Endothelial cell of umbilical vein (primary cell): ENCODE measurements around the gene CDK17. TPM values are rescaled to one million over a fixed set of nuclear protein-coding genes. Genes with fewer than 3 reads are reported as not detected.
A peak's percentile ranks its signal among the peaks of the same experiment; 100 is the strongest.

ENCODE experiments used
- BruUV-seq: library from RNA; stranded (reverse); fragments of 400-500 nt; replicated peaks from 2 replicates; lab custom pipeline; 2021; lab: Mats Ljungman, UMichigan
- CTCF ChIA-PET: fragments of 300-600, 350-600 bp; sonication (Branson Sonifier 250); formaldehyde crosslinking; loops from one replicate; lab custom pipeline; 2021; ENCODE audit warnings: antibody characterized with exemption, inconsistent platforms; lab: Charles Lee
- POLR2A ChIA-PET: fragments of 300-600, 350-600 bp; sonication (Branson Sonifier 250); formaldehyde crosslinking; loops from one replicate; lab custom pipeline; 2021; ENCODE audit warnings: antibody characterized with exemption, inconsistent platforms; lab: Charles Lee
- DNase-seq: peaks from one replicate; pipeline ENCODE4 v3.0.0-alpha.2; 2011; ENCODE audit warnings: low read depth, low spot score
- FAIRE-seq: peaks from 2 replicates; lab custom pipeline; 2011; peaks lifted over from hg19 to GRCh38; lab: Jason Lieb, UNC
- H2AFZ ChIP-seq: 2 replicates; pipeline ENCODE4 v1.6.0; 2012; ENCODE audit warnings: low read depth, low read length, control low read depth, inconsistent platforms
- H3K27ac ChIP-seq: 2 replicates; pipeline ENCODE4 v1.5.1; 2011; ENCODE audit warnings: low read depth, mild to moderate bottlenecking, control low read depth, low read length, moderate library complexity; ENCODE audit not compliant: insufficient read depth
- H3K27me3 ChIP-seq, 2 experiments: 2 replicates each; pipeline versions ENCODE4 v1.6.0 to v1.6.1; 2011; ENCODE audit warnings: low read length in 2 of 2, mixed read lengths in 1 of 2; ENCODE audit not compliant: control insufficient read depth in 2 of 2, insufficient read depth in 2 of 2
- H3K36me3 ChIP-seq, 2 experiments: 2 replicates in 1 of 2; 3 replicates in 1 of 2; pipeline ENCODE4 v1.5.1; 2011; ENCODE audit warnings: low read length in 2 of 2, mild to moderate bottlenecking in 1 of 2, moderate library complexity in 1 of 2; ENCODE audit not compliant: control insufficient read depth in 2 of 2, insufficient read depth in 2 of 2; ENCODE audit errors: extremely low read depth in 1 of 2
- H3K4me1 ChIP-seq: 3 replicates; pipeline ENCODE4 v1.5.1; 2011; ENCODE audit warnings: mild to moderate bottlenecking, low read length; ENCODE audit not compliant: control insufficient read depth, insufficient read depth; ENCODE audit errors: extremely low read depth
- H3K4me2 ChIP-seq: 2 replicates; pipeline ENCODE4 v1.6.1; 2011; ENCODE audit warnings: low read length, control low read depth, mixed read lengths; ENCODE audit not compliant: insufficient read depth
- H3K4me3 ChIP-seq, 3 experiments: fragments of 200-600 bp in 1 of 3; sonication (generic), shearing (Covaris generic) in 1 of 3; replicated peaks in 1 of 3; 2 replicates each; pipeline ENCODE4 v1.5.1; 2011 to 2016; ENCODE audit warnings: control low read depth in 3 of 3, low read length in 3 of 3, mild to moderate bottlenecking in 2 of 3, inconsistent platforms in 1 of 3, low read depth in 1 of 3, moderate library complexity in 1 of 3; ENCODE audit not compliant: insufficient read depth in 1 of 3
- H3K79me2 ChIP-seq: 2 replicates; pipeline ENCODE4 v1.6.0; 2012; ENCODE audit warnings: low read length, inconsistent platforms; ENCODE audit not compliant: control insufficient read depth, insufficient read depth
- H3K9ac ChIP-seq: replicated peaks from 2 replicates; pipeline ENCODE3; 2011; ENCODE audit warnings: low read length, control low read depth; ENCODE audit not compliant: insufficient read depth; ENCODE audit errors: extremely low read depth
- H3K9me1 ChIP-seq: replicated peaks from 3 replicates; pipeline ENCODE4 v1.6.0; 2011; ENCODE audit warnings: mild to moderate bottlenecking, low read length; ENCODE audit not compliant: control insufficient read depth, insufficient read depth; ENCODE audit errors: extremely low read depth
- H3K9me3 ChIP-seq: replicated peaks from 2 replicates; pipeline ENCODE4 v1.5.1; 2012; ENCODE audit warnings: low read length, inconsistent platforms; ENCODE audit not compliant: control insufficient read depth, insufficient read depth
- H4K20me1 ChIP-seq: replicated peaks from 2 replicates; pipeline ENCODE3; 2011; ENCODE audit warnings: mild to moderate bottlenecking, low read length; ENCODE audit not compliant: control insufficient read depth, insufficient read depth; ENCODE audit errors: extremely low read depth
- CTCF ChIP-seq, 2 donors: IDR thresholded peaks; 1 replicate in 1 of 2; 2 replicates in 1 of 2; pipeline ENCODE4 v1.5.1; 2011; ENCODE audit warnings: low read length in 2 of 2, mild to moderate bottlenecking in 2 of 2, moderate library complexity in 2 of 2, control low read depth in 1 of 2, inconsistent platforms in 1 of 2, low read depth in 1 of 2; ENCODE audit not compliant: insufficient read depth in 1 of 2; ENCODE audit errors: extremely low read depth in 1 of 2
- EZH2 ChIP-seq: IDR thresholded peaks from 2 replicates; pipeline ENCODE4 v1.6.1; 2012; ENCODE audit warnings: borderline replicate concordance, low read depth, mild to moderate bottlenecking, moderate library complexity, low read length, inconsistent platforms; ENCODE audit not compliant: severe bottlenecking
- FOS ChIP-seq: IDR thresholded peaks from 2 replicates; pipeline ENCODE4 v1.6.1; 2011; ENCODE audit warnings: mild to moderate bottlenecking, low read length, moderate library complexity, borderline replicate concordance; ENCODE audit not compliant: insufficient read depth
- GATA2 ChIP-seq: IDR thresholded peaks from 2 replicates; pipeline ENCODE4 v1.7.0; 2011; ENCODE audit warnings: low read depth, mild to moderate bottlenecking, moderate library complexity, mixed read lengths, low read length; ENCODE audit not compliant: insufficient read length, insufficient read depth
- JUN ChIP-seq: IDR thresholded peaks from 2 replicates; pipeline ENCODE4 v1.6.1; 2011; ENCODE audit warnings: borderline replicate concordance, low read depth; ENCODE audit not compliant: insufficient read length, insufficient read depth
- MYC ChIP-seq: IDR thresholded peaks from one replicate; pipeline ENCODE4 v1.6.1; 2011; ENCODE audit warnings: mild to moderate bottlenecking, low read depth, low read length
- POLR2A ChIP-seq: IDR thresholded peaks from 2 replicates; pipeline ENCODE4 v1.6.1; 2012; ENCODE audit warnings: low read depth, mild to moderate bottlenecking, control low read depth, low read length
- POLR2AphosphoS5 ChIP-seq: IDR thresholded peaks from 2 replicates; pipeline ENCODE4 v1.6.1; 2012; ENCODE audit warnings: low read depth, mild to moderate bottlenecking, control low read depth, low read length, moderate library complexity; ENCODE audit not compliant: insufficient read depth
- dilution Hi-C: fragments of 300-500 bp; cut with MboI; formaldehyde crosslinking; loops from one replicate; pipeline ENCODE4 v1.15.0; 2019; ENCODE audit warnings: low sequenced_read_pairs; ENCODE audit not compliant: extremely low pct_ligation_motif_present
- intact Hi-C: fragments of 100-400 bp; cut with micrococcal nuclease; formaldehyde crosslinking; loops from one replicate; pipeline ENCODE4 v1.10.0; 2022
- polyA plus RNA-seq, 4 experiments: library from polyadenylated mRNA; depleted of rRNA in 3 of 4; stranded (reverse) in 3 of 4; unstranded in 1 of 4; fragments of >200 nt; gene quantifications; 2 replicates each; pipeline versions ENCODE4 v1.2.1 to v1.2.3, GENCODE V29; 2011 to 2012; ENCODE audit warnings: missing spikeins in 1 of 4
- total RNA-seq: library from RNA; stranded (reverse); gene quantifications from 2 replicates; pipeline ENCODE4 v1.2.3, GENCODE V29; 2021
- TF ChIP-seq, protein P1 (sequence below): IDR thresholded peaks from 2 replicates; pipeline ENCODE4 v1.6.1; 2011; ENCODE audit not compliant: insufficient read depth, insufficient read length

Gene CDK17
- total and polyA plus RNA-seq, 2 donors (not counting 3 experiments of a cell fraction or from before 2014, with no cell fraction given) = 61.1 to 176 TPM

DNA sequence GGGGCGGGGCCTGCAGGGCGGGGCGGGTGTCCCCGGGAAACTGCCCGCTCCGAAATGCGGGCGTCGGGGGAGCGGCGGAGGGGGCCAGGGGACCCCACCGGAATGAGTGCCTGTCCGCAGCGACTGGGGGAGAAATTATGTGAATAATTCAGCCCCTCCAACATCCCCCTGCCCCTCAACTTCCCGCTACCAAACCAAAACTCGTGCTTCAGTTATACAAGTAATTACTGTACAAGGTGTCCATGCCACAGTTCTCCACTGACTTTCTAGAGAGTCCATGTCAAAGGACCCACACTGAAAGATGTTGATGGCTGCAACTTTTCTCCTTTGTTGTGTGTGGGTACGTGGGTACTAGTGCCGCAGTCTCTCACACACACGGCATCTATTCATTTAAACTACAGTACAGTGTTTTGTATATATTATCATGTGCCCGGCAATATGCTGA, 414 bp upstream of the CDK17 start:
- peak; percentile 77 for DNase-seq
- Histone ChIP-seq H2AFZ (no peak overlapping the region), H3K79me2 (peaks cover 52% of the 10 kb centered on the region), H3K4me2 (peak overlapping the region; percentile 90), H3K27me3 (no peaks in the 10 kb centered on the region), H3K4me1 (peaks cover 37% of the 10 kb centered on the region), H3K4me3 (peak overlapping the region; percentile 62 to 84 (median 77)), H3K9me1 (no peaks in the 10 kb centered on the region), H3K27ac (peak overlapping the region; percentile 99), H3K9ac (peak overlapping the region; percentile 99), H3K36me3 (no peaks in the 10 kb centered on the region), H4K20me1 (no peaks in the 10 kb centered on the region), H3K9me3 (no peaks in the 10 kb centered on the region)
- ChIA-PET CTCF (interaction anchor here (0.7 to 7.9 kb wide), 27 partner anchors 10 to 195 kb away, joined by 3 to 66 read pairs (median 6); partner anchors contain the start of gene CFAP54), POLR2A (interaction anchor here (0.8 to 5.9 kb wide), 12 partner anchors 9 to 347 kb away, joined by 3 to 85 read pairs (median 4); no protein-coding TSS in a partner anchor)
- dilution Hi-C loops (no loop called here), intact Hi-C loops (loop anchor here (1.0 to 5.0 kb wide), 8 partner anchors 20 to 338 kb away; partner anchors contain the start of gene CFAP54)
- BruUV-seq = no TSS peak
- FAIRE-seq = peak; percentile 12
- TF ChIP-seq, protein P1, sequence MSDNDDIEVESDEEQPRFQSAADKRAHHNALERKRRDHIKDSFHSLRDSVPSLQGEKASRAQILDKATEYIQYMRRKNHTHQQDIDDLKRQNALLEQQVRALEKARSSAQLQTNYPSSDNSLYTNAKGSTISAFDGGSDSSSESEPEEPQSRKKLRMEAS = no peak
- TF ChIP-seq CTCF (IDR thresholded peaks at IDR 0.05; ENCODE audit: extremely low read depth in 1 of 2, insufficient read depth in 1 of 2, low read depth in 1 of 2, low read length in 2 of 2) = no peak
- no peak for TF ChIP-seq GATA2
- no peak for TF ChIP-seq MYC
- no peak for TF ChIP-seq JUN
- no peak for TF ChIP-seq POLR2AphosphoS5
- TF ChIP-seq EZH2 = no peak
- no peak for TF ChIP-seq POLR2A
- no peak for TF ChIP-seq FOS
